ENCODE measurements around the gene CCDC171.
"Not testable (repeated sequence)": the region's sequence is repeated elsewhere in the genome, so short reads cannot be mapped to it uniquely, and the experiment has no call there.

The CCDC171 gene

GRCh38 chr9:15763371-15763770, 210.5 kb downstream of the CCDC171 start:
- no peak for DNase-seq (ENCODE audit: low read depth)

- DNase-seq (ENCODE audit: low read depth) = no peak
Measured at GRCh38 chr9:15764131-15764530, 211.3 kb downstream of the CCDC171 start.

GRCh38 chr9:15769547-15769946, 216.7 kb downstream of the CCDC171 start:
- DNase-seq (ENCODE audit: low read depth) = no peak

GRCh38 chr9:15778861-15779260, 226.0 kb downstream of the CCDC171 start:
- no peak for DNase-seq (ENCODE audit: low read depth)

- DNase-seq (ENCODE audit: low read depth) = no peak
Measured at GRCh38 chr9:15782106-15782505, 229.3 kb downstream of the CCDC171 start.

- DNase-seq (ENCODE audit: low read depth) = no peak
Measured at GRCh38 chr9:15785584-15785983, 232.7 kb downstream of the CCDC171 start.

GRCh38 chr9:15786616-15787015, 233.8 kb downstream of the CCDC171 start:
- no peak for DNase-seq (ENCODE audit: low read depth)

- DNase-seq (ENCODE audit: low read depth) = not testable (repeated sequence)
Measured at GRCh38 chr9:15810219-15810899, 257.5 kb downstream of the CCDC171 start.

GRCh38 chr9:15813076-15813475, 260.2 kb downstream of the CCDC171 start:
- DNase-seq (ENCODE audit: low read depth) = no peak

GRCh38 chr9:15824310-15824709, 271.5 kb downstream of the CCDC171 start:
- DNase-seq (ENCODE audit: low read depth) = no peak

- no peak for DNase-seq (ENCODE audit: low read depth)
Measured at GRCh38 chr9:15831384-15831783, 278.5 kb downstream of the CCDC171 start.

- DNase-seq (ENCODE audit: low read depth) = no peak
Measured at GRCh38 chr9:15834541-15834940, 281.7 kb downstream of the CCDC171 start.

- no peak for DNase-seq (ENCODE audit: low read depth)
Measured at GRCh38 chr9:15837079-15837679, 284.3 kb downstream of the CCDC171 start.

GRCh38 chr9:15842051-15842450, 289.2 kb downstream of the CCDC171 start:
- DNase-seq (ENCODE audit: low read depth) = no peak

GRCh38 chr9:15843316-15843715, 290.5 kb downstream of the CCDC171 start:
- DNase-seq (ENCODE audit: low read depth) = no peak

- no peak for DNase-seq (ENCODE audit: low read depth)
Measured at GRCh38 chr9:15843931-15844330, 291.1 kb downstream of the CCDC171 start.

- DNase-seq (ENCODE audit: low read depth) = no peak
Measured at GRCh38 chr9:15846611-15847010, 293.8 kb downstream of the CCDC171 start.

- DNase-seq (ENCODE audit: low read depth) = no peak
Measured at GRCh38 chr9:15849871-15850270, 297.0 kb downstream of the CCDC171 start.

- no peak for DNase-seq (ENCODE audit: low read depth)
Measured at GRCh38 chr9:15851766-15852165, 298.9 kb downstream of the CCDC171 start.

GRCh38 chr9:15856591-15856990, 303.7 kb downstream of the CCDC171 start:
- no peak for DNase-seq (ENCODE audit: low read depth)

- no peak for DNase-seq (ENCODE audit: low read depth)
Measured at GRCh38 chr9:15867334-15867733, 314.5 kb downstream of the CCDC171 start.

GRCh38 chr9:15867988-15868387, 315.1 kb downstream of the CCDC171 start:
- no peak for DNase-seq (ENCODE audit: low read depth)

GRCh38 chr9:15873573-15874177, 320.8 kb downstream of the CCDC171 start:
- DNase-seq (ENCODE audit: low read depth) = no peak

GRCh38 chr9:15882328-15882727, 329.5 kb downstream of the CCDC171 start:
- no peak for DNase-seq (ENCODE audit: low read depth)
